CD4-positive, alpha-beta T cell (primary cell): ENCODE measurements around the gene KLK4. TPM values are rescaled to one million over a fixed set of nuclear protein-coding genes. Genes with fewer than 3 reads are reported as not detected.
"Not testable (repeated sequence)": the region's sequence is repeated elsewhere in the genome, so short reads cannot be mapped to it uniquely, and the experiment has no call there.

Experiments used
- ATAC-seq: fragments of 200-7000 bp; cut with Tn5 transposase; one replicate; pipeline ENCODE4 v1.10.0; 2022; ENCODE audit warnings: mild to moderate bottlenecking; ENCODE audit not compliant: poor library complexity
- CTCF ChIA-PET: fragments of 350-600 bp; sonication (Branson Sonifier 250); formaldehyde crosslinking; loops from one replicate; lab custom pipeline; 2021; ENCODE audit warnings: antibody characterized with exemption, inconsistent platforms; lab: Charles Lee
- POLR2A ChIA-PET: fragments of 350-600 bp; sonication (Branson Sonifier 250); formaldehyde crosslinking; loops from one replicate; lab custom pipeline; 2021; ENCODE audit warnings: antibody characterized with exemption, inconsistent platforms; lab: Charles Lee
- DNase-seq, 14 experiments: peaks; one replicate each; pipeline ENCODE4 v3.0.0-alpha.2; 2013 to 2020; ENCODE audit warnings: mixed read lengths in 2 of 14
- H3K27ac ChIP-seq, 2 donors: one replicate each; pipeline versions ENCODE4 v1.5.1 to v1.7.0; 2013; ENCODE audit warnings: low read length in 2 of 2, low read depth in 1 of 2, mild to moderate bottlenecking in 1 of 2
- H3K27me3 ChIP-seq, 2 experiments: 1 replicate in 1 of 2; 2 replicates in 1 of 2; pipeline versions ENCODE4 v1.6.1 to v1.7.0; 2013; ENCODE audit warnings: low read length in 2 of 2, control low read depth in 1 of 2, mild to moderate bottlenecking in 1 of 2, moderate library complexity in 1 of 2; ENCODE audit not compliant: insufficient read depth in 2 of 2, control insufficient read depth in 1 of 2
- H3K36me3 ChIP-seq: one replicate; pipeline ENCODE4 v1.6.1; 2013; ENCODE audit warnings: low read length, control low read depth; ENCODE audit not compliant: insufficient read depth
- H3K4me1 ChIP-seq: one replicate; pipeline ENCODE4 v1.6.1; 2013; ENCODE audit warnings: low read length, control low read depth; ENCODE audit not compliant: insufficient read depth
- H3K4me3 ChIP-seq: one replicate; pipeline ENCODE4 v1.5.1; 2013; ENCODE audit warnings: mild to moderate bottlenecking, low read length, moderate library complexity
- H3K9me3 ChIP-seq, 2 experiments: 1 replicate in 1 of 2; 2 replicates in 1 of 2; pipeline versions ENCODE4 v1.6.1 to v1.7.0; 2013; ENCODE audit warnings: low read length in 2 of 2, mild to moderate bottlenecking in 2 of 2, control low read depth in 1 of 2, moderate library complexity in 1 of 2; ENCODE audit not compliant: control insufficient read depth in 1 of 2, insufficient read depth in 1 of 2
- H3K27ac Mint-ChIP-seq: one replicate; pipeline ENCODE4 v1.8.0; 2020; ENCODE audit warnings: mixed read lengths
- H3K27me3 Mint-ChIP-seq: one replicate; pipeline ENCODE4 v1.8.0; 2021; ENCODE audit warnings: mixed read lengths
- H3K36me3 Mint-ChIP-seq: one replicate; pipeline ENCODE4 v1.8.0; 2021; ENCODE audit warnings: low read depth, mixed read lengths
- H3K4me1 Mint-ChIP-seq: one replicate; pipeline ENCODE4 v1.8.0; 2021; ENCODE audit warnings: low read depth, mixed read lengths
- H3K4me3 Mint-ChIP-seq: one replicate; pipeline ENCODE4 v1.8.0; 2020; ENCODE audit warnings: mild to moderate bottlenecking, mixed read lengths
- H3K9me3 Mint-ChIP-seq: one replicate; pipeline ENCODE4 v1.8.0; 2020; ENCODE audit warnings: mixed read lengths
- intact Hi-C, 2 experiments: fragments of 100-400 bp; cut with DNase I in 1 of 2; cut with micrococcal nuclease in 1 of 2; formaldehyde crosslinking; loops; one replicate each; pipeline versions ENCODE4 v1.15.1 to v1.9.0; 2023 to 2025; cut with DNase I, micrococcal nuclease
- total RNA-seq, 174 experiments: library from RNA in 2 of 174; stranded (reverse) in 2 of 174; gene quantifications; one replicate each; pipeline ENCODE4 v1.2.3 and lab custom pipeline; 2021 to 2026
- TF ChIP-seq, protein P1 (sequence below): fragments of 200-600 bp; IDR thresholded peaks from one replicate; pipeline ENCODE4 v1.8.0; 2022; ENCODE audit warnings: antibody characterized with exemption, mild to moderate bottlenecking

The KLK4 gene
- total RNA-seq, 2 experiments from 2014 or later = not detected

GRCh38 chr19:50897191-50897607 lies 14.0 kb downstream of the KLK4 start:
- intact Hi-C loops = no loop called here
- Histone ChIP-seq H3K36me3 (no peaks in the 10 kb centered on the region), H3K4me3 (no peak overlapping the region), H3K27ac (no peak overlapping the region), H3K9me3 (peaks cover 4 to 21% of the 10 kb centered on the region in 2 experiments), H3K27me3 (peaks cover 2 to 11% of the 10 kb centered on the region in 2 experiments), H3K4me1 (no peaks in the 10 kb centered on the region)
- Mint-ChIP-seq H3K36me3 (no peaks in the 10 kb centered on the region), H3K27me3 (peaks cover 43% of the 10 kb centered on the region), H3K4me3 (no peak overlapping the region), H3K9me3 (no peaks in the 10 kb centered on the region), H3K27ac (no peak overlapping the region), H3K4me1 (no peaks in the 10 kb centered on the region)
- CTCF ChIA-PET = no interaction called here
- POLR2A ChIA-PET = no interaction called here
- ATAC-seq = no peak
- DNase-seq = no peak
- TF ChIP-seq, protein P1, sequence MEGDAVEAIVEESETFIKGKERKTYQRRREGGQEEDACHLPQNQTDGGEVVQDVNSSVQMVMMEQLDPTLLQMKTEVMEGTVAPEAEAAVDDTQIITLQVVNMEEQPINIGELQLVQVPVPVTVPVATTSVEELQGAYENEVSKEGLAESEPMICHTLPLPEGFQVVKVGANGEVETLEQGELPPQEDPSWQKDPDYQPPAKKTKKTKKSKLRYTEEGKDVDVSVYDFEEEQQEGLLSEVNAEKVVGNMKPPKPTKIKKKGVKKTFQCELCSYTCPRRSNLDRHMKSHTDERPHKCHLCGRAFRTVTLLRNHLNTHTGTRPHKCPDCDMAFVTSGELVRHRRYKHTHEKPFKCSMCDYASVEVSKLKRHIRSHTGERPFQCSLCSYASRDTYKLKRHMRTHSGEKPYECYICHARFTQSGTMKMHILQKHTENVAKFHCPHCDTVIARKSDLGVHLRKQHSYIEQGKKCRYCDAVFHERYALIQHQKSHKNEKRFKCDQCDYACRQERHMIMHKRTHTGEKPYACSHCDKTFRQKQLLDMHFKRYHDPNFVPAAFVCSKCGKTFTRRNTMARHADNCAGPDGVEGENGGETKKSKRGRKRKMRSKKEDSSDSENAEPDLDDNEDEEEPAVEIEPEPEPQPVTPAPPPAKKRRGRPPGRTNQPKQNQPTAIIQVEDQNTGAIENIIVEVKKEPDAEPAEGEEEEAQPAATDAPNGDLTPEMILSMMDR = no peak

GRCh38 chr19:50896591-50897190 lies 14.5 kb downstream of the KLK4 start:
- Mint-ChIP-seq H3K27me3 (peaks cover 48% of the 10 kb centered on the region), H3K4me3 (no peak overlapping the region), H3K9me3 (no peaks in the 10 kb centered on the region), H3K27ac (no peak overlapping the region), H3K36me3 (no peaks in the 10 kb centered on the region), H3K4me1 (no peaks in the 10 kb centered on the region)
- Histone ChIP-seq H3K4me1 (no peaks in the 10 kb centered on the region), H3K36me3 (no peaks in the 10 kb centered on the region), H3K27me3 (peaks cover 2 to 10% of the 10 kb centered on the region in 2 experiments), H3K9me3 (peaks cover 4 to 21% of the 10 kb centered on the region in 2 experiments), H3K27ac (no peak overlapping the region), H3K4me3 (no peak overlapping the region)
- ChIA-PET CTCF (interaction anchor here (1.2 kb wide), 1 partner anchor 25 kb away, joined by 4 read pairs; no protein-coding TSS in a partner anchor), POLR2A (no interaction called here)
- ATAC-seq = no peak
- DNase-seq = no peak
- TF ChIP-seq, protein P1 = no peak
- intact Hi-C loops = no loop called here

GRCh38 chr19:50896089-50896590 lies 15.1 kb downstream of the KLK4 start:
- H3K27me3 ChIP-seq, intact Hi-C loops, H3K9me3 Mint-ChIP-seq, H3K36me3 Mint-ChIP-seq, DNase-seq, POLR2A ChIA-PET, H3K4me3 Mint-ChIP-seq, H3K36me3 ChIP-seq, H3K4me3 ChIP-seq, H3K4me1 Mint-ChIP-seq, H3K27ac Mint-ChIP-seq, H3K4me1 ChIP-seq, ATAC-seq, H3K27ac ChIP-seq: not testable (repeated sequence)
- peaks cover 50% of the 10 kb centered on the region for H3K27me3 Mint-ChIP-seq
- peaks cover 4 to 21% of the 10 kb centered on the region in 2 experiments for H3K9me3 ChIP-seq
- CTCF ChIA-PET = interaction anchor here (1.2 kb wide), 1 partner anchor 26 kb away, joined by 4 read pairs; no protein-coding TSS in a partner anchor
